Glomerular visceral epithelial cell (primary cell): ENCODE measurements around the gene CD86.

ENCODE experiments used
- DNase-seq: peaks from one replicate; pipeline ENCODE4 v3.0.0-alpha.2; 2016; ENCODE audit errors: extremely low spot score

The CD86 gene

GRCh38 chr3:122060040-122060698 is 5.0 kb downstream of the CD86 start:
- no peak for DNase-seq

DNA sequence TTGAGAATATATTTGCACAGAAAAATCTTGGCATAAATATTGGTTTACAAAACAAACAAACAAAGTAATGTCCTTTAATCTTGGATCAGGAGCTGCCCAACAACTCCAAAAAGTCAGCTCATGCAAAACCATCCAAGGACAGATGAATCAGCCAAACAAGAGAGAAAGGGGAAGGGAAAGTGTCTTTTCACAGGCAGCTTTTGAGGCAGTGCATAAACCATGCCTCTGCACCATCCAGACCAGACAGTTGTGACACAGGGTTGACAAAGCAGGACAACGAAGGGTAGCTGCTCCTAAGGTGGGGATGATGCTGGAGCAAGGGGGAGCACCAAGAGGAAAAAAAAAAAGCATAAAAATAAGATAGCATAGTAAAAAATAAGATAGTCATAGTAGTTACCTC is 8.7 kb downstream of the CD86 start:
- no peak for DNase-seq

DNA sequence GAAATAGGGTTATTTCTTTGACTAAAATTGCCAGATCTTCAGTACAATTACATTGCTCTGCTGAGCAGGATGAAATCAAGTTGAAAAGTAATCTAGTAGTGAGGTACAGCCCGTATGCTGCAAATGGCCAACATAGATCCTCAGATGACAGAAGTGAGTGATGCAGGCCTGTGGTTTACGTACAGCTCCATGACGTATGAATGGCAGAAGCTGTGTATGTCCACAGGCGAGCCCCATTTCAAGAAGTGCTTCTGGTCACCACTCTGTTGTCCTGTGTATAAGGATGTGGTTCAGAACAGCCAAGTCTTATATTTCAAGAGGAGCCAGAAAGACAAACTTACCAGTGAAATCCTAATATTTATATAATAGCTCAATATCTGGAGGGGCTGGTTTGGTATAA is 9.2 kb downstream of the CD86 start:
- no peak for DNase-seq

DNA sequence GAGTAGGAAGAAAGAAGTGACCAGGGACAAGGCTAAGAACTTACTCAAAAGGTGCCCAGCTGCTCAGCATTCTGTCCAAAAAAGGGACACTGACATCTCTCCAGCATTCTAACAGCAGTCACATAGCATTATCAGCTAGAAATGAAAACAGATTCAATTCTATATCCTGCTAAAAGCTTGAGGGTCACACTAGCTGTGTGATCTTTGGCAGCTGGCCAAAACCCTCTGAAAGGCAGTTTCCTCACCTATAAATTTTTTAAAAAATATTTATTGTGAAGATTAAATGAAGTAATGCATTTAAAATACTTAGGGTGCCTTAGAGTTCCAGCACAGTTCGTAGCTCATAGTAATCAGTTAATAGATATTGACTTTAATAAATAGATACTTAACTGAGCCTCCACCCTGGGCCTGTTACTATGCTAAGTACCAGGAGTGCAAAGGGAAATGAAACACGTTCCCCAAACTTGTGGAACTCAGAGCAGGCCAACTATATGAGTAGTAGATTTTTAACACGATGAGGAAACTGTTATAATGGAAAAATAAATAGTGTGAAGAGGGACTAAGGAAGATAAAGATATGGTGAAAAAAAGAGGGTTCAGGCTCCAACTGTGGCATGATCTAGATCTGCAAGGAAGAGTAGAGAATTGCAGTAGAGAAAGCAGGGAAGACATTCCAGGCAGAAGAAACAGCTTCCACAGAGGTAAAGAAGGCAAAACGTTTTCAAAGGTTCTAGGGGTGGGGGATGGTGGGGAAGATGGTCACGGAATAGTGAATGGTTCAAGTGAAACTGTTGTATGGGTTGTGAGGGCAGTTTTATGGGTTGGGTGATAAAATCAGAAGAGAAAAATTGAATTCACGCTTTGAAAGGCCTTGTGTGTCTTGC is 11.4 kb downstream of the CD86 start:
- DNase-seq = no peak

- no peak for DNase-seq
Observed at GRCh38 chr3:122067214-122067550, 12.0 kb downstream of the CD86 start.

DNA sequence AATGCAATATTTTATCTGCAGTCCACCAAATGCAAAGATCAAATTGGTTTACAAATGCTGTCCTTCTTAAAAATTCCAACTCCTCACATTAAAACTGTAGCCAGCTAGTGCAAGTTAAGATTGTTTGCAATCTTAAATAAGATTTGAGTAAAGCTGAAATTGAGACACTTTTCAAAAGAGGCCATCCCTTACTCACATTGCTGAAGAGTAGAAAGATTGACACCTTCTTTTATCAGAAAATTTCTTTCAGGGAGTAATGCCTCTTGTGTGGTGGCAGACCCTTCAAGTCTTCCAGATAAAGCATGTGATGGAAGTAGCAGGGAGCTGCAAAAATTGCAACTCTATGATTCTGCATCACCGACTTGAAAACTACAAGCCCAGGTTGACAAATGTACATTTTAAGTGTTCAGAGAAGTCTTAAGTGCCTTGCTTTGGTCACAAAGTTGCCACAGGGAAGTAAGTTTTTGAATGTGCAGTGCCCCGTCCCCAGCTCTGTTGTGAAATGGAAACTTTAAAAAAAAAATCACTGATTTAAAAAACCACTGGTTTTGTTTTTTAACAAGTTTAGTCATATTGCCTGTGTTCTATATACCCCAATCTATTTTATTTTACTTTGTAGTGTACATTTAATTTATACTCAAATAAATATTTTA is 12.6 kb downstream of the CD86 start:
- DNase-seq = no peak

DNA sequence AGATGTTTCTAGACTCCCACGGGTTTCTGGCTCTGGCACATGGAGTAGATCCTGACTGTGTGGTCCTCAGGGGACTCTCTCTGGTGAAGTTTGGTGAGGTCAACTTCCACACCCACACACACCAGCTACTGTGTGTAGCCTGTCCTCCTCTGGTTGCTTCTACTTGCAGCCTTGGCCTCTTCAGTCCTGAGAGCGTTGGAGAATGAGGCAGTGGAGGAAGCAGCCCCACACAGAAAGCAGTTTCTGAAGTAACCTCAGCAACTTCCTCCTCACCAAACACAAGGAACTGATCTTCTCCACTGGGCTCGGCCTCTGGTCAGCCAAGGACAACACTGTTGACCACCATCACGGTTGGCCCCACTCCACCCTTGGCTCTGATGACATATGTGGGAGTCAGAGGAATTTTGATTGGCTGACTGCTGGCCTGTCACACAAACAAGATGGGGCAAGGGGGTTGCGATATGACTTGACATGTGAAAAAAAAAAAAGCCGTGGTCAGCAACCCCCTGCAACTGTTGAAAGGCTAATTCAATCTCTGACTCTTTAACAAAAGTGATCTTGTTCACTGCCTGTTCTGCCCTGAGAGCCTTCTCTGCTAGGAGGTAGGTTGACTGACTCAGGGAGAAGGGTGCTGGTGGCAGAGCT is 19.6 kb downstream of the CD86 start:
- DNase-seq = no peak

GRCh38 chr3:122076491-122077292 is 21.5 kb downstream of the CD86 start:
- DNase-seq = no peak

- no peak for DNase-seq
Observed at GRCh38 chr3:122077293-122078234, 22.4 kb downstream of the CD86 start.

- DNase-seq = no peak
Observed at GRCh38 chr3:122078235-122078935, 23.2 kb downstream of the CD86 start.

- no peak for DNase-seq
Observed at GRCh38 chr3:122079524-122080206, 24.5 kb downstream of the CD86 start.

DNA sequence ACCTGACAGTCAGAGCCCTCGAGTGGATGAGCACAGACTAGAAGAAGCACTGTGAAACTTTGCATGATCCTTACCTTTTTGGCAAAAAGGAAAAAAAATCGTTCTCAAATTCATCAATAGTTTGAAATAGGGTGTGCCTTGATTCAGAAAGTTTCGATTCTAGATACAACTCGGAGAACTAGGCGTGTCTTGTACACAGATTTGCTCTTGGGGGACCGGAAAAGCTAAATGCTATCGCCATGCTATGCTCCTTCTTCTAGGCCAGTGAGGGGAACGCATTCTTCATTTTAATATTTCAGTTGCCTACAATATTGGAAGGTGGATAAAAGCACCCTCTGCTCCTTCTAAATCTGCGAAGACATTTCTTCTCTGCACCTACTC is 25.0 kb downstream of the CD86 start:
- no peak for DNase-seq

DNA sequence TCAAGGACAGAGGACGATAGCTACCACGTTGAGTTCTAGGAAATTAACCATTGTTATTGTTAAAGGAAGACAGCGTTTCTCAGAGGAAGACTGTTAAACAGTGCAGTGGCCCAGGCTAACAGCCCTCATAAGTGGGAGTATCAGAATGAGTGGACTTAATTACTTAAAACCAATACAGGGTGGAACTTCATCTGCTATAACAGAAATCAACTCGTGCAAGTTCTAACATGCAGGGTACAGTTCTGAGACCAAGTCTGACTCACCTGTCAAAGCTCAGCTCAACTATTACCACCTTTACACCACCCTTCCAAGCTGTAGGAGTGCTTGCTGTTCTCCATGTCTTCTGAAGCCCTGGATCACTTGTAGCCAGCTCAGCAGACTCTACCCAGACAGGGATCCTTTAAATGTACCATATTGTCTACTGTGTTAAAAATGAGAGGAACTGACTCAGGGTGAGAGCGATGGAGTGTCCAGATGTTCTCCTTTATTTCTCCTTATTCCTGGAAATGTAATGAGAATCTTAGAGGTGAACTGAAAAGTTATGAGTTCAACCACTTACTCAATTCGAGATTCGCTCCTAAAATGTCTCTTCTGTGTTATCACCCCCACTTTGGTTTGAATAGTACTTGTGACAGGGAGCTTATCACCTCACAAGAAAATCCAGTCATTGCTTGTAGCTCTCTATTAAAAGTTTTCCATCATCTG is 26.5 kb downstream of the CD86 start:
- no peak for DNase-seq

GRCh38 chr3:122082357-122082756 is 27.2 kb downstream of the CD86 start:
- no peak for DNase-seq

GRCh38 chr3:122084799-122085198 is 29.6 kb downstream of the CD86 start:
- DNase-seq = no peak

GRCh38 chr3:122085673-122086072 is 30.5 kb downstream of the CD86 start:
- DNase-seq = no peak

- DNase-seq = no peak
Observed at GRCh38 chr3:122088531-122088930, 33.4 kb downstream of the CD86 start.

DNA sequence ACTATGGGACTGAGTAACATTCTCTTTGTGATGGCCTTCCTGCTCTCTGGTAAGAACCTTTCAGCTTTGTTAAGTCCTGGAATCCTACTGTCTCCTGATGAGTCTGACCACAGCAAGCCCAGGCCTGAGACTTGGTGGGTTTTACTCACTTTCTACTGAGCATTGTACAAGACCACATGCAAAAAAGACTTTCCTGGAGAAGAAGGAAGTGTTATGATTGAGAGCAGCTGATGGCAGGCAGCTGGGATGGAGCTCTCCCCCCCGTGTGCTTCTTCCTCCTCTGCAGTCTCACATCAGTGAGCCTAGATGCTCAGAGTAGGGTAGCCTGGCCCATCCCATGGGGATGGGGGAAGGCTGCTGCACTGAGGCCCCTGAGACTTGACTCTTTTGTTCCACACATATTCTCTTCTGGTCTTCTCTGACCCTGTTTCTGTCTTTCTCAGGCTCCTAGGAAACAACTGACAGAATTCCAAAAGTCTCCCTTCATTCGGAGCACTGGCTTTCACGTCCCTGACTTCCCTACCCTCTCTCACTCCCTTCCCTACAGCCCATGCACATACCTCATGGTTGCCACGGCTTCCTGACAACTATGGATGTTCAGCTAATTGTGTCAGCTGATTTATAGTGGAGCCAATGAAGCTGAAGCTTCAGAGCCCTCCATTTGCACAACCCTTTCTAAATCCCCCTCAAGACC is 36.6 kb downstream of the CD86 start:
- DNase-seq = no peak
